GM10248 (cell line): ENCODE measurements around the gene TBXT.

ENCODE experiments used
- CTCF ChIA-PET: fragments of 300-600 bp; sonication (Branson Sonifier 250); formaldehyde crosslinking; extraction: SDS; loops from one replicate; lab custom pipeline; 2021; ENCODE audit warnings: antibody characterized with exemption; lab: Yijun Ruan, JAX
- POLR2A ChIA-PET: fragments of 350-650 bp; sonication (Branson Sonifier 250); formaldehyde crosslinking; extraction: SDS; loops from one replicate; lab custom pipeline; 2020; ENCODE audit warnings: antibody characterized with exemption; lab: Yijun Ruan, JAX
- DNase-seq: peaks from one replicate; pipeline ENCODE4 v3.0.0; 2012; ENCODE audit errors: extremely low spot score
- TF ChIP-seq, protein P1 (sequence below): IDR thresholded peaks from 2 replicates; pipeline ENCODE4 v1.5.1; 2012; ENCODE audit warnings: mild to moderate bottlenecking, low read depth; ENCODE audit errors: extremely low read depth, missing control alignments, control extremely low read depth

TBXT gene

DNA sequence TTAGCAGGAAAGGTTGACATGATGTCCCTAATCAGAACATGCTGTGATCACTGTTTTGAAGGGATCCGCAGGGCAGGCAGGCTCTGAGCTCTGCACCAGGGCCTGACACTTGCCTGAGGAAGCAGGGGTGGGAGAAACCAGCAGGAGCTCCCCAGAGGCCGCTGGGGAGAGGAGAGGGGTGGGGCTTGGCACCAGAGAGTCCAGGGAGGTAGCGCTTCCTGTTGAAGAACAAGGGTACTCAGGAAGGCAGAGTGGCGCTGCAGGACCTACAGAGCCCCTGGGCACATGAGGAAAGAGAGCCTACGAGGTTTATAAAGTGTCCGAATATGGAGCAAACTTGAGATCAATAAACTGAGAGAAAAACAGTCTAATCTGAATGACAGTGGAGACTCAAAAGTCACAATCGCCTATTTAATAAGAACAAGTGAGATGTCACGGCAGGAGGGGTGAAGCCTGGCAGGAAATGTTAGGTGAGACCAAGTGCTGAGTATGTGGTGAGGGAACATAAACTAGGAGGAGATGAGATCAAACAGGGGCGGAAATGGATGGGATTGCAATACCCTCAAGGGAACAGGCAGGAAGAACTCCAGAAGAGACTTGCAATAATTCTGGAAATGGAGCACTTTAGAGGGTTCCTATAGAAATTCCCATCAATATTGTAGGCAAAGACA is 5.8 kb upstream of the TBXT start:
- ChIA-PET POLR2A (no interaction called here), CTCF (no interaction called here)
- TF ChIP-seq, protein P1, sequence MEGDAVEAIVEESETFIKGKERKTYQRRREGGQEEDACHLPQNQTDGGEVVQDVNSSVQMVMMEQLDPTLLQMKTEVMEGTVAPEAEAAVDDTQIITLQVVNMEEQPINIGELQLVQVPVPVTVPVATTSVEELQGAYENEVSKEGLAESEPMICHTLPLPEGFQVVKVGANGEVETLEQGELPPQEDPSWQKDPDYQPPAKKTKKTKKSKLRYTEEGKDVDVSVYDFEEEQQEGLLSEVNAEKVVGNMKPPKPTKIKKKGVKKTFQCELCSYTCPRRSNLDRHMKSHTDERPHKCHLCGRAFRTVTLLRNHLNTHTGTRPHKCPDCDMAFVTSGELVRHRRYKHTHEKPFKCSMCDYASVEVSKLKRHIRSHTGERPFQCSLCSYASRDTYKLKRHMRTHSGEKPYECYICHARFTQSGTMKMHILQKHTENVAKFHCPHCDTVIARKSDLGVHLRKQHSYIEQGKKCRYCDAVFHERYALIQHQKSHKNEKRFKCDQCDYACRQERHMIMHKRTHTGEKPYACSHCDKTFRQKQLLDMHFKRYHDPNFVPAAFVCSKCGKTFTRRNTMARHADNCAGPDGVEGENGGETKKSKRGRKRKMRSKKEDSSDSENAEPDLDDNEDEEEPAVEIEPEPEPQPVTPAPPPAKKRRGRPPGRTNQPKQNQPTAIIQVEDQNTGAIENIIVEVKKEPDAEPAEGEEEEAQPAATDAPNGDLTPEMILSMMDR = no peak
- no peak for DNase-seq

- ChIA-PET CTCF (no interaction called here), POLR2A (no interaction called here)
- TF ChIP-seq, protein P1 = no peak
- DNase-seq = no peak
These were observed 4.9 kb upstream of the TBXT start for GRCh38 chr6:166172546-166172945.

DNA sequence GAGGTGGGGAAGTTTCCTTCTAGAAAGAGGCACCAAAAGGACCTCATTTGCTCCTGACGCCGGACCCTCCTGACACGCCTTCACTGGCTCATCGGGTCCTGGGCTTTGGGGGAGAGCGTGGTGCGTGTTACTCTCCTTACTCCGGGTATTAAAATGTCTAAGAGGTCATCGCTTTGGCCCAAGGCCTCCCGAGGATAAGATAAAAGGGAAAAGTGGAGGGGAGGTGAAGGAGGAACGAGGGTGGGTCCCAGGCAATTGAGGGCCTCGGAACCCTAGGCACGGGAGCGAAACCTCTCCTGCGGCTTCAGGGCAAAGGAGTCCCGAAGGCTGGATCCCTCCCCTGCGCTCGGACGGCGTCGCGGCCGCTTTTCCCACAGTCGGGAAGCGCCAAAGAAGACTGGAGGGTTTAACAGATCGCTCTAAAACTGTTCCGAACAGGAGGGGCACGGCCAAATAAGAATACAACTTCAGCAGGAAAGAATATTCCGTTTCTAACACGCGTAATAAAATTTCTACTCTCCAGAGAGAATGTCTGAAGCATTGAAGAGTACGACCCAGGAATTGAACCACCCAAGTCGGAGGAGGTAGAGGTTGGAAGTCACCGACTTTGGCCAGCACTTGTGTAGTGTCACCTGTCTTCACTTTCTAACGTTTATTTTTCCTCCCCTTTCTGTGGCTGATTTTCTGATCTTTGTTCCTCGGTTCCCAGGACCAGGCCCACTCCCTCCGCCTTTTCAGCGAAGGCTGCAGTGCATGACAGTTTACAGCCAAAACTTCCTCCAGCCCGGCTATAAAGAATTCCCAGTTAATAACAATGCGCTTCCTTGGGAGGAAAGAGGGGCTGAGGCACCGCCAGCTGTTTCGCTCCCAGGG is 2.1 kb upstream of the TBXT start:
- no peak for DNase-seq
- ChIA-PET CTCF (no interaction called here), POLR2A (no interaction called here)
- TF ChIP-seq, protein P1 = no peak

DNA sequence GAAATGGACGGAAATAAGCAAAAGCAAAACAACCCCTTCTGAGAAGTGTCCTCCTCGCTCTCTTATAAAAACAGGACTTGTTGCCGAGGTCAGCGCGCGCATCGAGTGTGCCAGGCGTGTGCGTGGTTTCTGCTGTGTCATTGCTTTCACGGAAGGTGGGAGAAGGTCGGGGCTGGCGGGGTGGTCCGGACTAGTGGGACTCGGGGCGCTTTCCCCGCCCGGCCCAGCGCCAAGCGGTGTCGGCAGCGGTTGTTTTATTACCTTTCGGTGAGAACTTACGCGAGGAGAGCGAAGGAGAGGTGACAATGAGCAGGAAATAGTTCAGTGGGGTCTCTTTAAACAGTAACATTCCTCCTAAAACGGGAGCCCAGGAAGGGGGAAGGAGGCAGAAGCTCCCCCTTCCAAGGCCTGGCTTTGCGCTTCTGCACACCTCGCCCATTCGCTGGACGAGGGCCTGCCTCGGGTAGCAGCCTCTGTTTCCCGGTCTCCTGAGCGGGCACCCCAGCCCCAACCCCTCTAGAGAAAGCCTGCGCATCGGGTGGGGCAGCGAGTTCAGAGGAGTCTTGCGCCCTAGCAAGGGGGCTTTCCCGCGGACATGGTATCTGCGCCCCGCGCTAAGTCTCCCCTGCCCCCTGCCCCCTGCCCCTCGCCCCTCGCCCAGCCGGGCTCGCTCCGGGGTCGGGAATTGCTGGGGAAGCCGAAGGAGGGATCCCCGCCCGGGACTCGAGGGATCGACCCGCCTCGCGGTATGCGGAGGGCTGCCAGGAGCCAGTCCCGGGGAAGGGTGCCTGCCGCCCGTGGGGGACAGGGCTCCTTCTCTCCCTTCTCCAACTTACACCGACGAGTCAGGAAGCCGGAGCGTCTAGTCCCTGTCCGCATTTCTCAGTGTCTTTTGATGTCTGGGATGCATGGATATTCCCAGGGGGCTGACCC is 1.2 kb upstream of the TBXT start:
- DNase-seq = no peak
- TF ChIP-seq, protein P1 = no peak
- ChIA-PET POLR2A (no interaction called here), CTCF (no interaction called here)

GRCh38 chr6:166167258-166167731 is 356 bp downstream of the TBXT start:
- CTCF ChIA-PET = interaction anchor here (0.9 kb wide), 1 partner anchor 10 kb away, joined by 3 read pairs; no protein-coding TSS in a partner anchor
- no peak for DNase-seq
- TF ChIP-seq, protein P1 = no peak
- POLR2A ChIA-PET = no interaction called here
